ENCODE measurements around the gene INVS. TPM values are rescaled to one million over a fixed set of nuclear protein-coding genes. Genes with fewer than 3 reads are reported as not detected.
"Not testable (repeated sequence)": the region's sequence is repeated elsewhere in the genome, so short reads cannot be mapped to it uniquely, and the experiment has no call there.

Gene INVS
- total RNA-seq, 4 donors from 2014 or later = 22.1 to 56.9 (median 37.3) TPM

DNA sequence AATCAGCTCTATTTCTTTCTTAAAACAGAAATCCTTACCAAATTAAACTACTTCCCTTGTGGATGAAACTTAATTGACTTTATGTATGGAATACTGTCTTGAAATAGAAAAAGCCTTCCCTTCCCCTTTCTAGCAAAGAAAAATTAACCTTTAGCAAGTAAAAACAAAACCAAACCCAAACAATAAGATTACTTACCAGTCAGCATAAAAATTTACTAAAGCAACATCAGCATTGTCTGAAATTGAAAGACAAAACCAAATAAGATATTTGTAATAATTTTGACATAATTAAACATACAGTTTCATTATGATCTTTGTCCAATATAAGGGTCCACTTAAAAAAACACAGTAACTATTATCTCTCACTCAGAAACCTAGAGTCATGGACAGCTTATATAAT lies 41.4 kb upstream of the INVS start:
- H3K4me1 ChIP-seq = no peaks in the 10 kb centered on the region
- H3K9me3 ChIP-seq = no peaks in the 10 kb centered on the region
- peaks cover 0 to 27% (median 0%) of the 10 kb centered on the region in 3 donors for H3K36me3 ChIP-seq
- H3K27ac ChIP-seq = no peak overlapping the region
- TF ChIP-seq, protein P1, sequence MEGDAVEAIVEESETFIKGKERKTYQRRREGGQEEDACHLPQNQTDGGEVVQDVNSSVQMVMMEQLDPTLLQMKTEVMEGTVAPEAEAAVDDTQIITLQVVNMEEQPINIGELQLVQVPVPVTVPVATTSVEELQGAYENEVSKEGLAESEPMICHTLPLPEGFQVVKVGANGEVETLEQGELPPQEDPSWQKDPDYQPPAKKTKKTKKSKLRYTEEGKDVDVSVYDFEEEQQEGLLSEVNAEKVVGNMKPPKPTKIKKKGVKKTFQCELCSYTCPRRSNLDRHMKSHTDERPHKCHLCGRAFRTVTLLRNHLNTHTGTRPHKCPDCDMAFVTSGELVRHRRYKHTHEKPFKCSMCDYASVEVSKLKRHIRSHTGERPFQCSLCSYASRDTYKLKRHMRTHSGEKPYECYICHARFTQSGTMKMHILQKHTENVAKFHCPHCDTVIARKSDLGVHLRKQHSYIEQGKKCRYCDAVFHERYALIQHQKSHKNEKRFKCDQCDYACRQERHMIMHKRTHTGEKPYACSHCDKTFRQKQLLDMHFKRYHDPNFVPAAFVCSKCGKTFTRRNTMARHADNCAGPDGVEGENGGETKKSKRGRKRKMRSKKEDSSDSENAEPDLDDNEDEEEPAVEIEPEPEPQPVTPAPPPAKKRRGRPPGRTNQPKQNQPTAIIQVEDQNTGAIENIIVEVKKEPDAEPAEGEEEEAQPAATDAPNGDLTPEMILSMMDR (IDR thresholded peaks at IDR 0.05) = no peak
- no peak for TF ChIP-seq POLR2A (IDR thresholded peaks at IDR 0.05)
- H3K27me3 ChIP-seq = no peaks in the 10 kb centered on the region
- H3K4me3 ChIP-seq = no peak overlapping the region
- no peak for DNase-seq

GRCh38 chr9:100058699-100059579 lies 40.1 kb upstream of the INVS start:
- Histone ChIP-seq H3K9me3 (no peaks in the 10 kb centered on the region), H3K4me3 (no peak overlapping the region)
- no peak for TF ChIP-seq POLR2A (IDR thresholded peaks at IDR 0.05)
- TF ChIP-seq, protein P1 (IDR thresholded peaks at IDR 0.05) = no peak

DNA sequence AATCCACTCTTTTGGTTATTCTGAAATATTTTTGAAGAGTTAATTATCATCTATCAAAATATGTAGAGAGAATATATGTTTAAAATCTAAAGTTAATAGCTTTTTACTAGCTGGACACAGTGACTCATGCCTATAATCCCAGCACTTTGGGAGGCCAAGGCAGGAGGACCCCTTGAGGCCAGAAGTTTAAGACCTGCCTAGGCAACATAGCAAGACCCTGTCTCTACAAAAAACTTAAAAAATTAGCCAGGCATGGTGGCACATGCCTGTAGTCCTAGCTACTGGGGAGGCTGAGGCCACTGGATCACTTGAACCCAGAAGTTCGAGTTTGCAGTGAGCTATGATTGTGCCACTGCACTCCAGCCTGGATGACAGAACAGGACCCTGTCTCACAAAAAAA lies 36.4 kb upstream of the INVS start:
- not testable (repeated sequence) for H3K9me3 ChIP-seq, DNase-seq, H3K27me3 ChIP-seq, H3K27ac ChIP-seq, H3K4me3 ChIP-seq, H3K4me1 ChIP-seq
- peaks cover 0 to 16% (median 0%) of the 10 kb centered on the region in 3 donors for H3K36me3 ChIP-seq

More at GRCh38 chr9:100058699-100059579, 40.1 kb upstream of the INVS start:
- DNase-seq = peak in 1 of 3 donors; percentile 20
- H3K27me3 ChIP-seq = no peaks in the 10 kb centered on the region
- H3K27ac ChIP-seq = no peak overlapping the region
- peaks cover 0 to 5% (median 0%) of the 10 kb centered on the region in 4 donors for H3K4me1 ChIP-seq
- peaks cover 0 to 27% (median 0%) of the 10 kb centered on the region in 3 donors for H3K36me3 ChIP-seq

GRCh38 chr9:100063185-100063584 lies 35.9 kb upstream of the INVS start:
- peaks cover 0 to 16% (median 0%) of the 10 kb centered on the region in 3 donors for H3K36me3 ChIP-seq
- no peaks in the 10 kb centered on the region for H3K27me3 ChIP-seq
- no peaks in the 10 kb centered on the region for H3K9me3 ChIP-seq
- H3K27ac ChIP-seq = no peak overlapping the region
- DNase-seq = no peak
- TF ChIP-seq, protein P1 (IDR thresholded peaks at IDR 0.05) = peak in 2 of 6 experiments; percentile 13 to 19
- TF ChIP-seq POLR2A (IDR thresholded peaks at IDR 0.05) = no peak
- peaks cover 0 to 5% (median 0%) of the 10 kb centered on the region in 4 donors for H3K4me1 ChIP-seq
- no peak overlapping the region for H3K4me3 ChIP-seq

GRCh38 chr9:100064872-100065581 lies 34.0 kb upstream of the INVS start:
- TF ChIP-seq POLR2A (IDR thresholded peaks at IDR 0.05) = no peak
- TF ChIP-seq, protein P1 (IDR thresholded peaks at IDR 0.05) = no peak
- DNase-seq = no peak
- H3K27ac ChIP-seq = no peak overlapping the region

GRCh38 chr9:100066539-100066938 lies 32.5 kb upstream of the INVS start:
- no peak overlapping the region for H3K27ac ChIP-seq
- peaks cover 0 to 5% (median 0%) of the 10 kb centered on the region in 4 donors for H3K4me1 ChIP-seq
- no peaks in the 10 kb centered on the region for H3K36me3 ChIP-seq
- no peak overlapping the region for H3K4me3 ChIP-seq
- TF ChIP-seq, protein P1 (IDR thresholded peaks at IDR 0.05) = no peak
- TF ChIP-seq POLR2A (IDR thresholded peaks at IDR 0.05) = no peak
- H3K27me3 ChIP-seq = no peaks in the 10 kb centered on the region
- no peak for DNase-seq
- no peaks in the 10 kb centered on the region for H3K9me3 ChIP-seq

More at GRCh38 chr9:100064872-100065581, 34.0 kb upstream of the INVS start:
- H3K4me1 ChIP-seq = peaks cover 0 to 5% (median 0%) of the 10 kb centered on the region in 4 donors
- no peaks in the 10 kb centered on the region for H3K27me3 ChIP-seq
- no peaks in the 10 kb centered on the region for H3K9me3 ChIP-seq
- no peak overlapping the region for H3K4me3 ChIP-seq
- no peaks in the 10 kb centered on the region for H3K36me3 ChIP-seq

DNA sequence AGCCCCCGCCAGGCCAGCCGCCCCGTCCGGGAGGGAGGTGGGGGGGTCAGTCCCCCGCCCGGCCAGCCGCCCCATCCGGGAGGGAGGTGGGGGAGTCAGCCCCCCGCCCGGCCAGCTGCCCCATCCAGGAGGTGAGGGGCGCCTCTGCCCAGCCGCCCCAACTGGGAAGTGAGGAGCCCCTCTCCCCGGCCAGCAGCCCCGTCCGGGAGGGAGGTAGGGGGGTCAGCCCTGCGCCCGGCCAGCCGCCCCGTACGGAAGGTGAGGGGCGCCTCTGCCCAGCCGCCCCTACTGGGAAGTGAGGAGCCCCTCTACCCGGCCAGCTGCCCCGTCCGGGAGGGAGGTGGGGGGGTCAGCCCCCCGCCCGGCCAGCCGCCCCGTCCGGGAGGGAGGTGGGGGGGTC lies 31.1 kb upstream of the INVS start:
- H3K4me3 ChIP-seq, H3K27ac ChIP-seq, H3K27me3 ChIP-seq, H3K4me1 ChIP-seq, H3K9me3 ChIP-seq, DNase-seq, H3K36me3 ChIP-seq: not testable (repeated sequence)

GRCh38 chr9:100069068-100069467 lies 30.0 kb upstream of the INVS start:
- not testable (repeated sequence) for H3K4me1 ChIP-seq, H3K36me3 ChIP-seq, H3K9me3 ChIP-seq, H3K27me3 ChIP-seq, H3K4me3 ChIP-seq, DNase-seq, H3K27ac ChIP-seq
